HFF-Myc (cell line): ENCODE data around the gene VEPH1.

Experiments used
- DNase-seq: peaks from one replicate; pipeline ENCODE4 v3.0.0-alpha.2; 2011; ENCODE audit warnings: low read depth; ENCODE audit errors: extremely low read depth
- H3K4me3 ChIP-seq: replicated peaks from 2 replicates; pipeline ENCODE4 v1.5.1; 2011; ENCODE audit warnings: low read depth, mild to moderate bottlenecking, control low read depth, low read length
- TF ChIP-seq, protein P1 (sequence below): IDR thresholded peaks from 2 replicates; pipeline ENCODE4 v1.5.1; 2012; ENCODE audit warnings: mild to moderate bottlenecking, low read depth, low read length, control low read depth; ENCODE audit errors: missing control alignments

Gene VEPH1

DNA sequence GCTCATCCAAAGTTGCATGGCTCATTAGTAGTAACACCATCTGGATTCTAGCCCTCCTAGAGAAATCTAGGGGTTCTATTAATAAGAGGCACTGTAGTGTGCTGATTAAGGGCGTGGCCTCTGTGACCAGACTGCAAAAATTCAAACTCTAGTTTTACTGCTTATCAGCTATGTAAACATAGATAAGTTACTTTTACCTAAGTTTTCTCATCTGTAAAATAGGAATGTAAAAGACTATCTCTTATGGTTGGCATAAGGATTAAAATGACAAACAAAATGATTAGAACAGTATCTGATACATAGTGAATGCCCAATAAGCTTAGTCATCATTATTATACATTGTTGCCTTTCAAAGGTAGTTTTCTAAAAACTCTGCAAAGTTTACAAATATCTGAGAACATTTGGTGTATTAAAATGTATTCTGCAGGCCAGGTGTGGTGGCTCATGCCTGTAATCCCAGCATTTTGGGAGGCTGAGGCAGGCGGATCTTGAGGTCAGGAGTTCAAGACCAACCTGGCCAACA is 62.1 kb downstream of the VEPH1 start:
- TF ChIP-seq, protein P1, sequence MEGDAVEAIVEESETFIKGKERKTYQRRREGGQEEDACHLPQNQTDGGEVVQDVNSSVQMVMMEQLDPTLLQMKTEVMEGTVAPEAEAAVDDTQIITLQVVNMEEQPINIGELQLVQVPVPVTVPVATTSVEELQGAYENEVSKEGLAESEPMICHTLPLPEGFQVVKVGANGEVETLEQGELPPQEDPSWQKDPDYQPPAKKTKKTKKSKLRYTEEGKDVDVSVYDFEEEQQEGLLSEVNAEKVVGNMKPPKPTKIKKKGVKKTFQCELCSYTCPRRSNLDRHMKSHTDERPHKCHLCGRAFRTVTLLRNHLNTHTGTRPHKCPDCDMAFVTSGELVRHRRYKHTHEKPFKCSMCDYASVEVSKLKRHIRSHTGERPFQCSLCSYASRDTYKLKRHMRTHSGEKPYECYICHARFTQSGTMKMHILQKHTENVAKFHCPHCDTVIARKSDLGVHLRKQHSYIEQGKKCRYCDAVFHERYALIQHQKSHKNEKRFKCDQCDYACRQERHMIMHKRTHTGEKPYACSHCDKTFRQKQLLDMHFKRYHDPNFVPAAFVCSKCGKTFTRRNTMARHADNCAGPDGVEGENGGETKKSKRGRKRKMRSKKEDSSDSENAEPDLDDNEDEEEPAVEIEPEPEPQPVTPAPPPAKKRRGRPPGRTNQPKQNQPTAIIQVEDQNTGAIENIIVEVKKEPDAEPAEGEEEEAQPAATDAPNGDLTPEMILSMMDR, result no peak
- no peak overlapping the region for H3K4me3 ChIP-seq
- no peak for DNase-seq

DNA sequence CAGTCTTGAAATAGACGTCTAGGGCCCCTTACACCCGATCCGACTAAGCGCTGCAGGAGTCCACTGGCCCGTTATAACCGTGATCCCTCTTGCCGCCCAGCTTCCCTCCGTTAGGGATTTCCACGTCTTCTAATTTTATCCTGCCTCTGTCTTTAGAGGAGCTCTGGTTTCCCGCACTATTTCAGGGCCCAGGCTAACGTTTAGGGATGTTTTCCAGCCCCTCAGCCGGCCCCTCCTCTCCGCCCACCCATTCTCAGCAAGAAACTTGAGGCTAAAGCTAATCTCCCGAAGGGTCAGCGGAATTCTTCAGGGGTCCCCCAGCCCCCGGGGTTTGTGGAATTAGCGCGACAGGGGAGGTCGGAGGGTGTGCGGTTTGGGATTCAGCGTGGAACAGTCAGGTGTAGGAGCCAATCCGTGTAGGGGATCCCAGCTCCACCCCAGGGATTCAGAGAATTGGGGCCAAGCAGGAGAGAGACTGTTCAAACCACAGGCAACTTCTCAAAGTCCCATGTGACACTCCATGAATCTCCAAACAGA is 65.0 kb downstream of the VEPH1 start:
- TF ChIP-seq, protein P1, result no peak
- H3K4me3 ChIP-seq, result peak overlapping the region; percentile 70
- no peak for DNase-seq

DNA sequence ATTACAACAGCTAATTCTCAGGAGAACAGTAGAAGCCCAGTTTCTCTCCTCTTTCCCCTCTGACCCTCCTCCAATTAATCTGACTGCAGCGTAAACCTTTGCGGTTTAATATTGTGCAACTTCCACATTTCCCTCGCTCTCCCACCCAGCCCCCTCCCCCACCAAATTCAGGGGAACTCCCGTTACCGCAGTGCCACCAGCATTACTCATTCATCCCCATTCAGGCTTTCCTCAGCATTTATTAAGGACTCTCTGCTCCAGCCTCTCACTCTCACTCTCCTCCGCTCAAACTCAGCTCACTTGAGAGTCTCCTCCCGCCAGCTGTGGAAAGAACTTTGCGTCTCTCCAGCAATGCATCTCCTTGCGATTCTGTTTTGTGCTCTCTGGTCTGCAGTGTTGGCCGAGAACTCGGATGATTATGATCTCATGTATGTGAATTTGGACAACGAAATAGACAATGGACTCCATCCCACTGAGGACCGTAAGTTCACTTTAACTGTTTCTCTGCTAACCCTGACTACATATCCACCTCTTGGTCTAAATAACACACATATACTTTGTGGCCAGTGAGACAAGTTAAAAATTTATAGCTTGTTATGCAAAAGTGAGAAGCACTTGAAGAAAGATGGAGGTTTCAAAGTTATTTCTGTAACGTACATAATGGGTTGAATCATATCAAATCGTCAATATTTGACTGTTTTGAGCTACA is 66.5 kb downstream of the VEPH1 start, which contains the start of gene PTX3:
Gene PTX3 (plus strand): TSS at position 268 of the 709 bp plus-strand sequence. CDS start 84 bp downstream, at position 352.
- peak within 1 kb of the TSS; percentile 70 for H3K4me3 ChIP-seq
- DNase-seq, result no peak
- TF ChIP-seq, protein P1, result no peak

DNA sequence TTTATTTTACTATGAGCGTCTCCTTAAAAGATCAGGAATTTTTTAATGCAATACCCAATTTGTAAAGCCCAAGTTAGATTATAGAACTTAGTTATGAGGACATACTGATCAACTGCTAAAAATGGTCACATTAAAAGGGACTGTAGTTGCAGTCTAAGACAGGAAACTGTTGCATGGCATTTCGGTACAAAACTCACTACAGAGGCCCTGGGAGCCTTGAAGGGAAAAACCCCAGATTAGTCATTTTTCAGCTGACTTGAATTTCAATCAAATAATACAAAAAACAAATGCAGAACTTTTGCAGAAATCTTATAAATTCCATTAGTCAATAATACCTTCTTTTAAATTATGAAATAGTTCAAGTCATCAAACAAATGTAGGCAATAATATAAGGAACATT is 73.5 kb downstream of the VEPH1 start:
- no peak overlapping the region for H3K4me3 ChIP-seq
- TF ChIP-seq, protein P1, result no peak
- no peak for DNase-seq

DNA sequence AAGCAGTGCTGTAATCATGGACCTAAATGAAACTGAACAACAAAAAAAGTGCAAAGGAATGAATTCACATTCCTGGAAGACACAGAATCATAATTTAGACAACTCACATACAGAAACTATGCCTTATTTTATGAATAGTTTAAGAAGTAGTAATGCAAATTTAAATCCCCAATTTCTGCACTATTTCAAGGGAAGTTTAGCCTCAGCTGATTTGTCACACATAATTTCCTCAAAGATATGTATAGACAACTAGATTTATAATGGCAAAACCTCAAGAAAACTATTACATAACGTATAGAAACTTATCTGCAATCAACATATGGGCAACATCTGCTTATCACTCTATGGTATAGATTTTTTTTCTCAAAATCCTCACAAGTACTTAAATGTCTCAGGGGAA is 74.4 kb downstream of the VEPH1 start:
- TF ChIP-seq, protein P1, result no peak
- no peak overlapping the region for H3K4me3 ChIP-seq
- DNase-seq, result no peak

DNA sequence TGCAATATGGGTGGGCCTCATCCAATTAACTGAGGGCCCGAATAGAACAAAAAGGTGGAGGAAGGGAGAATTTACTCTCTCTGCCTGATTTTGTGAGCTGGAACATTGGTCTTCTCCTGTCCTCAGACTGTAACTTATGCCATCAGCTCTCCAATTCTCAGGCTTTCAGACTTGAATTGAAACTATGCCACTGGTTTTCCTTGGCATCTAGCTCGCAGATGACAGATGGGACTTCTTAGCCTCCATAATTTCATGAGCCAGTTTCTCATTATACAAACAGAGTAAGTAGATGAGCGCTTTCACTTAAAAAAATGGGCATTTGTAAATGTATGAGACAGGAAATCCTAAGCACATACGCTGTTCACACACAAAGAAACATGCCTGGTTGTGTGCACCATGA is 75.3 kb downstream of the VEPH1 start:
- DNase-seq, result no peak
- H3K4me3 ChIP-seq, result no peak overlapping the region
- TF ChIP-seq, protein P1, result no peak
